Retinal pigment epithelial cell (primary cell): ENCODE data around the gene CACUL1.
"Not testable (repeated sequence)": the region's sequence is repeated elsewhere in the genome, so short reads cannot be mapped to it uniquely, and the experiment has no call there.

ENCODE experiments used
- DNase-seq: peaks from one replicate; pipeline ENCODE4 v3.0.0-alpha.2; 2010; ENCODE audit warnings: low read depth
- H3K4me3 ChIP-seq: 2 replicates; pipeline ENCODE4 v1.5.1; 2011; ENCODE audit warnings: mild to moderate bottlenecking, low read length, control low read depth, moderate library complexity
- TF ChIP-seq, protein P1 (sequence below): conservative IDR thresholded peaks from 2 replicates; pipeline ENCODE4 v1.5.1; 2011; ENCODE audit warnings: low read depth, low read length, control low read depth, inconsistent platforms

CACUL1 gene

DNA sequence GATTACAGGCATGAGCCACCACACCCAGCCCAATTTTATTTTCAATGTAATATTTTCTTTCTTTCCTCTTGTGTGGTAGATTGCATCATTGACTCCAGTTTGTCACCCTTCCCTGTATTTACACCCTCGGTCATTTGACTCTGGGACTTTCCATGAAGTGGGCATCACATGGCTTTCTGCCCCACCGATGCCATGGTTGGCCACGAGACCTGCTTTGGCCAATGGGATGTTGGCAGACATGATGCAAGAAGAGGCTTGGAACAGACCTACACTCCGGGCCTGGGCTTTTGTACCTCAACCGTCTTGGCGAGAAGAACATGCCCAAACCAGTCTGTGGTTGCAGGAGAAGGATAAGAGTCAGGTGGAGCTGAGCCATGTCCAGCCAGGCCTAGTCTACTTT, 38.8 kb upstream of the CACUL1 start:
- no peak overlapping the region for H3K4me3 ChIP-seq
- no peak for DNase-seq
- TF ChIP-seq, protein P1, sequence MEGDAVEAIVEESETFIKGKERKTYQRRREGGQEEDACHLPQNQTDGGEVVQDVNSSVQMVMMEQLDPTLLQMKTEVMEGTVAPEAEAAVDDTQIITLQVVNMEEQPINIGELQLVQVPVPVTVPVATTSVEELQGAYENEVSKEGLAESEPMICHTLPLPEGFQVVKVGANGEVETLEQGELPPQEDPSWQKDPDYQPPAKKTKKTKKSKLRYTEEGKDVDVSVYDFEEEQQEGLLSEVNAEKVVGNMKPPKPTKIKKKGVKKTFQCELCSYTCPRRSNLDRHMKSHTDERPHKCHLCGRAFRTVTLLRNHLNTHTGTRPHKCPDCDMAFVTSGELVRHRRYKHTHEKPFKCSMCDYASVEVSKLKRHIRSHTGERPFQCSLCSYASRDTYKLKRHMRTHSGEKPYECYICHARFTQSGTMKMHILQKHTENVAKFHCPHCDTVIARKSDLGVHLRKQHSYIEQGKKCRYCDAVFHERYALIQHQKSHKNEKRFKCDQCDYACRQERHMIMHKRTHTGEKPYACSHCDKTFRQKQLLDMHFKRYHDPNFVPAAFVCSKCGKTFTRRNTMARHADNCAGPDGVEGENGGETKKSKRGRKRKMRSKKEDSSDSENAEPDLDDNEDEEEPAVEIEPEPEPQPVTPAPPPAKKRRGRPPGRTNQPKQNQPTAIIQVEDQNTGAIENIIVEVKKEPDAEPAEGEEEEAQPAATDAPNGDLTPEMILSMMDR: no peak

DNA sequence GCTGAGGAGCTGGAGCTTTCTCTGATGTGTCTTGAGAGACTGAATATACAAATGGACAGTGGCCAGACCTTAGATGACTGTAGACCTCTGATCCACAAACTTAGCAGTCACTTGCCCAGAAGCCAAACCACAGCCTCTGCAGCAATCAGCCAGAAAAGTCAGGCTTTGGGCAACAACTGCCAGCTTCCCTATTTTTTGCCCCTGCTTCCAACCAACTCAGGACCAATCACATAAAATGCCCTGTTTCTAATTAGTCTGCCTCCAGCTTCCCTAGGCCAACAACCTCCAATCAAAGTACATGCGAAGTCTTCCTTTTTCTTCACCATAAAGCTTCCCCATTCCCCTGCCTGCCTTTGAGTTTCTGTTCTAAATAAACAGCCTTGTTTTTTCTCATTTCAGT, 37.8 kb upstream of the CACUL1 start:
- TF ChIP-seq, protein P1: no peak
- no peak for DNase-seq
- no peak overlapping the region for H3K4me3 ChIP-seq

DNA sequence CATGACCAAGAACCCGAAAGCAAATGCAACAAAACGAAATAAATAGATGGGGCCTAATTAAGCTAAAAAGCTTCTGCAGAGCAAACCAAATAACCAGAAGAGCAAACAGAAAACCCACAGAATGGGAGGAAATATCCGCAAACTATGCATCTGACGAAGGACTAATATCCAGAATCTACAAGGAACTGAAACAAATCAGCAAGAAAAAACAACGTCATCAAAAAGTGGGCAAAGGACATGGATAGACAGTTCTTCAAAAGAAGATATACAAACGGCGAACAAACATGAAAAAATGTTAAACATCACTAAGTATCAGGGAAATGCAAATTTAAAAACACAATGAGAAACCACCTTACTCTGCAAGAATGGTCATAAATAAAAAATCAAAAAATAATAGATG, 35.3 kb upstream of the CACUL1 start:
- DNase-seq: no peak
- H3K4me3 ChIP-seq: no peak overlapping the region
- TF ChIP-seq, protein P1: no peak

DNA sequence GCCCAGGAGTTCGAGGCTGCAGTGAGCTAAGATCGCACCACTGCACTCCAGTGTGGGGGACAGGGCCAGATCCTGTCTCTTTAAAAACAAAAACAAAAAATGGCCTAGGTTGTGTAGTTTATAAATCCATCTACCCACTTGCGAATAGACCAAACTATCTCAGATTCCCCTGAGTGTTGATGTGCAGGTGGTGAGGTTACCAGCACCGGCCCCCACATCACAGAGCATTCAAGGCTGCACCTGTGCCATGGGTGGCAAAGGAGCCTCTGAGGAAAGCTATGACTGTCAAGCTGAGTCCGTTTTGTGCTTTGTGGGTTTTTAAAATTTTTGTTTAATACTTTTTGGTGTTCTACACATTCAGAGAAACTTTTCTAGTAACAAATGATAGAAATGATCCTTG, 30.8 kb upstream of the CACUL1 start:
- DNase-seq: no peak
- no peak overlapping the region for H3K4me3 ChIP-seq
- TF ChIP-seq, protein P1: no peak

DNA sequence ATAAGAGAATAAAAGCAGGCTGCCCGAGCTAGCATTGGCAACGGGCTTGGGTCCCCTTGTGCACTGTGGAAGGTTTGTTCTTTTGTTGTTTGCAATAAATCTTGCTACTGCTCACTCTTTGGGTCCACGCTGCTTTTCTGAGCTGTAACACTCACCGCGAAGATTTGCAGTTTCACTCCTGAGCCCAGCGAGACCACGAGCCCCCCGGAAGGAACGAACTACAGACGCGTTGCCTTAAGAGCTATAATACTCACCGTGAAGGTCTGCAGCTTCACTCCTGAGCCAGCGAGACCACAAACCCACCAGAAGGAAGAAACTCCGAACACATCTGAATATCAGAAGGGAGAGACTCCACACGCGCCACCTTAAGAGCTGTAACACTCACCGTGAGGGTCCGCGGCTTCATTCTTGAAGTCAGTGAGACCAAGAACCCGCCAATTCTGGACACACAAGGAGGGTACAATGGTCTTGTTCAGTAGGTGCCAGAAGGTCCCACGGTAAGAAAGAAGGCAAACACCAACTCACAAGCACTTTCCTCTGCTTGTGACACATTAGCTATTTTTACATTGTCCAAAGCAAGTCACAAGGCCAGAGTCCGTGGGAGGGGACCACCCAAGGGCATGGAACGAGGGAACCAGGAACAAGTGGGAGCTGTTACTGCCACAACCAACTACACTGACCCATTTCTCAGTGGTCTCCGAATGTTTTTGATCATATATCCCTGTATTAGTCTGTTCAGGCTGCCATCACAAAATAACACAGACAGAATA, 29.2 kb upstream of the CACUL1 start:
- H3K4me3 ChIP-seq: no peak overlapping the region
- DNase-seq: no peak
- TF ChIP-seq, protein P1: no peak

DNA sequence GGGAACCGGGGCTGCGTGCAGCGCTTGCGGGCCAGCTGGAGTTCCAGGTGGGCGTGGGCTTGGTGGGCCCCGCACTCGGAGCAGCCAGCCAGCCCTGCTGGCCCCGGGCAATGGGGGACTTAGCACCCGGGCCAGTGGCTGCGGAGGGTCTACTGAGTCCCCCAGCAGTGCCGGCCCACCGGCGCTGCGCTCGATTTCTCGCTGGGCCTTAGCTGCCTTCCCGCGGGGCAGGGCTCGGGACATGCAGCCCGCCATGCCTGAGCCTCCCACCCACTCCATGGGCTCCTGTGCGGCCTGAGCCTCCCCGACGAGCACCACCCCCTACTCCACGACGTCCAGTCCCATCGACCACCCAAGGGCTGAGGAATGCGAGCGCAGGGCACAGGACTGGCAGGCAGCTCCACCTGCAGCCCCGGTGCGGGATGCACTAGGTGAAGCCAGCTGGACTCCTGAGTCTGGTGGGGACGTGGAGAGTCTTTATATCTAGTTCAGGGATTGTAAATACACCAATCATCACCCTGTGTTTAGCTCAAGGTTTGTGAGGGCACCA, 28.2 kb upstream of the CACUL1 start:
- not testable (repeated sequence) for DNase-seq, H3K4me3 ChIP-seq

DNA sequence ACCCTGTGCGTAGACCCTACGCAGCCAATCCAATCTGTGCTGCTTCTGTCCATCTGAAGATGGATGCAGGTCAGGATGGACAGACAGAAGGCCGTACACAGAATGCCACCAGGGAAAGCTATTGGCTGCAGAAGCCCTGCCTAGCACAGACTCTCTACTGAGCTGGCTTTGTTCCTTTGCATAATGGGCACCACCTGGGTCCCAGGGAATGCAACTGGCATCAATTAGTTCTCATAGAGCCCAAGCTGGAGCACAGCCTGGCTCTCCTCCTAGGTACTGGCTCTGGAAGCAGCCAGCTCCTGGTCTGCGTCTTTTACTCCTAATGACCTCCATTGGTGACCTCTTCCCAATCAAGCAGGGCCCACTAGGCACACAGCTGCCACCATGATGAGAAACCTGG, 26.8 kb upstream of the CACUL1 start:
- no peak overlapping the region for H3K4me3 ChIP-seq
- no peak for DNase-seq
- TF ChIP-seq, protein P1: no peak
